Measurements from ENCODE around the gene VTI1A. TPM values are rescaled to one million over a fixed set of nuclear protein-coding genes. Genes with fewer than 3 reads are reported as not detected.
"Not testable (repeated sequence)": the region's sequence is repeated elsewhere in the genome, so short reads cannot be mapped to it uniquely, and the experiment has no call there.

VTI1A gene
- 10 to 100 TPM; 53.3 to 57.5 TPM for total RNA-seq

- H3K9me3 ChIP-seq, result no peaks in the 10 kb centered on the region
- peak; percentile 71 for DNase-seq (ENCODE audit: low spot score)
- intact Hi-C loops (cut with DNase I), result loop anchor here (5.0 kb wide), 1 partner anchor 265 kb away; the partner anchor contains the start of gene GPAM
Measured at GRCh38 chr10:112446855-112447619, at the start of gene VTI1A, which contains the start of gene ZDHHC6. VTI1A (plus strand) TSS chr10:112447215; CDS start chr10:112447374, 159 bp downstream. ZDHHC6 (minus strand) TSS chr10:112446914; CDS start chr10:112445436, 1,478 bp downstream.

DNA sequence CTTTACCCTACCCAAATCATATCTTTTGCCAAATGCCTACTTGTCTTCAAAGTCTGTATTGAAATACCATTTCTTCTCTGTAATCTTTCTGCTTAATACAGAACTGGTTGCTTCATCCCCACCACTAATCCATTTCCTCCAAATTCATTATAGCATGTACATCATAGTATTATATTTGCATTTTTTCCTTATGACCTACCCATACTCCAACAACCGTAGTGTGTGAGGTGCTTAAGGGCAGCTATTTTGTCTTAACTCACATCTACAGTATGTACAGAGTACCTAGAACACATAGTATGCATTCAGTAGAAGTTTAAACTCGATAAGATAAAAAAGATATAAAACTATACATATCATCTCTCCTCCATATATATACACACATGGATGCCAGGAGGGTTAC lies 49.4 kb upstream of the VTI1A start:
- intact Hi-C loops (cut with DNase I), result no loop called here
- no peak for TF ChIP-seq POLR2A (IDR thresholded peaks at IDR 0.05)
- no peak for TF ChIP-seq POLR2AphosphoS5 (IDR thresholded peaks at IDR 0.05)
- no peak for TF ChIP-seq CTCF (IDR thresholded peaks at IDR 0.05)
- WGBS, result 94% methylated on average over 2 of the region's 2 CpGs
- H3K27ac ChIP-seq, result no peak overlapping the region
- no peaks in the 10 kb centered on the region for H3K27me3 ChIP-seq (replicated peaks; ENCODE audit: insufficient read depth)
- no peaks in the 10 kb centered on the region for H3K9me3 ChIP-seq
- H3K4me3 ChIP-seq, result no peak overlapping the region
- no peaks in the 10 kb centered on the region for H3K4me1 ChIP-seq (replicated peaks)
- DNase-seq (ENCODE audit: low spot score), result no peak
- H3K36me3 ChIP-seq, result no peaks in the 10 kb centered on the region

More at GRCh38 chr10:112446855-112447619, at the start of gene VTI1A, which contains the start of gene ZDHHC6:
- H3K27me3 ChIP-seq (replicated peaks; ENCODE audit: insufficient read depth), result no peaks in the 10 kb centered on the region
- TF ChIP-seq CTCF (IDR thresholded peaks at IDR 0.05) (peak in 3 of 4 experiments; percentile 15 to 31 (median 27)), POLR2AphosphoS5 (IDR thresholded peaks at IDR 0.05) (peak; percentile 71), POLR2A (IDR thresholded peaks at IDR 0.05) (no peak)
- H3K36me3 ChIP-seq, result no peaks in the 10 kb centered on the region
- H3K27ac ChIP-seq, result peak within 1 kb of the TSS; percentile 82 to 89
- H3K4me3 ChIP-seq, result peak within 1 kb of the TSS; percentile 65 to 89
- WGBS, result under 1% methylated on average over 54 of the region's 59 CpGs
- no peaks in the 10 kb centered on the region for H3K4me1 ChIP-seq (replicated peaks)

GRCh38 chr10:112402917-112403316 lies 44.1 kb upstream of the VTI1A start:
- Histone ChIP-seq H3K9me3 (no peaks in the 10 kb centered on the region), H3K27me3 (replicated peaks; ENCODE audit: insufficient read depth) (no peaks in the 10 kb centered on the region), H3K27ac (no peak overlapping the region), H3K36me3 (no peaks in the 10 kb centered on the region), H3K4me1 (replicated peaks) (no peaks in the 10 kb centered on the region), H3K4me3 (no peak overlapping the region)
- TF ChIP-seq POLR2AphosphoS5 (IDR thresholded peaks at IDR 0.05) (no peak), POLR2A (IDR thresholded peaks at IDR 0.05) (no peak), CTCF (IDR thresholded peaks at IDR 0.05) (no peak)
- WGBS, result 44% methylated on average over 2 of the region's 2 CpGs
- DNase-seq (ENCODE audit: low spot score), result no peak
- intact Hi-C loops (cut with DNase I), result no loop called here

DNA sequence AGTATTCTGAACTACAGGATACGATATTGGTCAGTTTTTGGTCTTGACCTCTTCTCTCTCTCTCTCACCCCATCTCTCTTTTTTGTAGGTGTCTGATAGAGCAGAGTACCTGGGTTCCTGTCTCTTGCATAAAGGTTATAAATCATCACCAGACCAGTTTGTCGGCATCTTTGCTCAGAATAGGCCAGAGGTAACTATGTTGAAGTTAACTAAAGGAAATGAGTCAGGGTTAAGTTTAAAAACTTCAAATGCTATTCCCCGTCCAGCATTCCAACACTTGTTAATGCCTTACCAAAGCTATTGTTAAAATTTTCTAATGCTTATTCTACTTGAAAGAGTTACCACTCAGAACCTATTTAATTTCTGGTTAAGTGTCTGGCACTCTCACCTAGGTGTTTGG lies 42.4 kb upstream of the VTI1A start:
- Histone ChIP-seq H3K4me1 (replicated peaks) (no peaks in the 10 kb centered on the region), H3K36me3 (no peaks in the 10 kb centered on the region), H3K27me3 (replicated peaks; ENCODE audit: insufficient read depth) (no peaks in the 10 kb centered on the region), H3K9me3 (no peaks in the 10 kb centered on the region), H3K4me3 (no peak overlapping the region), H3K27ac (no peak overlapping the region)
- 69% methylated on average over 3 of the region's 3 CpGs for WGBS
- TF ChIP-seq POLR2AphosphoS5 (IDR thresholded peaks at IDR 0.05) (no peak), POLR2A (IDR thresholded peaks at IDR 0.05) (no peak), CTCF (IDR thresholded peaks at IDR 0.05) (no peak)
- intact Hi-C loops (cut with DNase I), result no loop called here
- no peak for DNase-seq (ENCODE audit: low spot score)

GRCh38 chr10:112406806-112407205 lies 40.2 kb upstream of the VTI1A start:
- H3K4me3 ChIP-seq, result not testable (repeated sequence)
- 94% methylated on average over 2 of the region's 2 CpGs for WGBS

More at GRCh38 chr10:112406806-112407205, 40.2 kb upstream of the VTI1A start:
- intact Hi-C loops (cut with DNase I); H3K4me1 ChIP-seq (replicated peaks); H3K9me3 ChIP-seq; H3K27ac ChIP-seq; H3K27me3 ChIP-seq (replicated peaks; ENCODE audit: insufficient read depth); DNase-seq (ENCODE audit: low spot score); H3K36me3 ChIP-seq: not testable (repeated sequence)
